GM18526 (cell line): ENCODE data around the gene NHEJ1.

Experiments used
- POLR2A ChIP-seq: IDR thresholded peaks from 3 replicates; pipeline ENCODE4 v1.6.1; 2011; ENCODE audit not compliant: insufficient read length; ENCODE audit errors: extremely low read depth

Gene NHEJ1

GRCh38 chr2:219122202-219122980, 38.2 kb downstream of the NHEJ1 start:
- no peak for TF ChIP-seq POLR2A

GRCh38 chr2:219120082-219120481, 40.5 kb downstream of the NHEJ1 start:
- no peak for TF ChIP-seq POLR2A

DNA sequence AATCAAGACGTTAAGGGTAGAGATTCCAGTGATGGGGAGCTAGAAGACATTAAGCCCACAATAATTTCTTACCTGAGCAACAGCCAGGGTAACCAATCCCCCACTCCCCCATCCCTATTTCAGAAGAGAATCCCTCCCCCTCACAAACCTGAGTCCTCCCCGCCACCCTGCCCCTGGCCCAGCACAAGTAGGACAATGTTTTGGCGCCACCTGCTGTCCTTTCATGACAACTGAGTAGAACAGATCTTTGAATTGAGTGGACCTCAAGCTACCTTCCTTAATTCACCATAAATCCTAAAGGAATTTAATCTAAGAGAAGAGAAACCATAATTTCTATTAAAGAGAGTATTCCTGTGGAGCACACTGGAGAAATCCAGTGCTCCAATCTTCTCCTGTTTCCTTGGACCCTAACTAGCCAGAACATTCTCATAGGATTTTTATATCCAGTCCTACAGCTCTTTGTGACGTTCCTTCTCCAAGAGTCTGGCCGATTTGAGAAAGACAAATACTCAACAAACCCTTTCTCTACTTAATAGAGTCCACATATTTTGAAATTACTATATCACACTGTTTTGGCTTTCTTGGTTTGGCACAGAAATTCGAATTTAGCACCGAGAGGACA, 41.1 kb downstream of the NHEJ1 start:
- no peak for TF ChIP-seq POLR2A

- TF ChIP-seq POLR2A: no peak
These were observed 42.1 kb downstream of the NHEJ1 start for GRCh38 chr2:219118504-219118903.

DNA sequence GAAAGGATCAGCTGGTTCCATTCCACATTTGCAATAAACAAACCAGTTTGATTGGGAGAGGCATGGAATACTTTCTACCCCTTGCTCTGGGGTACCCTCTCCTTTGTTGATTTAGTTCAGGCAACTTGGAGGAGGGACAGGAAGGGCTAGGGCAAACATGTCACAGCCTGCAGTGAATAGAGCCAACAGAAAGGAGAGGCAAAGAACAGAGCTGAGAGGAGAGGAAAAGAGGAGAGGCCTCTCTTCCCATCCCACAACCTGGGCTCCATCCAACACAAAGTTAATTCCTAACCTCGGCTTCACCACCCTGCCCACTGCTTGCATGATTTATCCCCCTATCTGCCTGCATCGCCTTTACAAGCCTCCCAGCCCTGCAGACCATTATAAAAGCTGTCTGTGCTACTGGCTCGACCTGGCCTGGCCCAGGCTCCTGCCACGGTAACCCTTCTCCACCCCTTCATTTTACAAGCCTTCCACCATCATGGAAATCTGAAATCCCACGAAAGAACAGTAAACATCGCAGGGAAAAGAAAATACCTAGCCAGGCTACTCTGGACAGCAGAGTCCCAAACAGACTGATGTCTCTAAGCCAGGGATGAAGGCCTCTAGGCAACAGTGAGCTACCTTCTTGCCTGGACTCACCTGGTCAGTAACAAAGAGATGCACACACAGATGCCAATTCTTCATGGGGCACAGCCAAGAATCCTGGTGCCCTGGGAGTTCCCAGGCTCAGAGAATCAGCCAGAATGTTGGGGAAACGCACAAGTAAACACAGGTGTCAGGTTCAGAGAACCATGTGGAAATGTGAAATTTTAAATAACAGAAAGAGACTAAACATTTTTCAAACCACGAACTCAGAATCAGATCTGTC, 43.6 kb downstream of the NHEJ1 start:
- no peak for TF ChIP-seq POLR2A

DNA sequence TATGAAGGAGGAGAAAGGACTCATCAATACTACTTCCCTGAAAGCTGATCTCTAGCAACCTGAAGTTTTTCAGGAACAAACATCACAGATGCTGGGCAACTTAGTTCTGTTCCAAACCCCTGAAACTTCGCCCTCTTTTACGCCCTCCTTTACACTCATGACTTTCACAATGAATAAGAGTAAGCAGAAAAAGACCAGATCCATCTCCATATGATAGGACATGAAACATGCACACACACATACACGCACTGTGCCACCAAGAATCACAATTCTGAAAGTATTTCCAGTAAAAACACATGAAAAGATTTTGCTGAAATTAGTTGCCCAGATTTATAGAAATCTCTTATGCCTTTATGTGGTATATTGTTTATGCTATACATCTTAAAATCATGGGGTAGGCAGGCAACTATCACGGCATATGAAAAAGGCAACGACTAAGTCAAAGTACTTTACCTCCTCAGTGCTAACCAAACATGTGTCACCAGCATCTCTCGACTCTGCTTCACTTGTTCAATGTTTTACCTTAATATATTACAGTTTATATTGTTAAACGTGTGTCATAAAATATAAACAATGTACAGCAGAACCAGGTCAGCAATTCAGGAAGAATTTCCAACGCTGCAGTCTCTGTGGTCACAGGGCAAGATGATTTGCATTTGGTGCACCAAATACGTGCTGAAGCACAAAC, 47.8 kb downstream of the NHEJ1 start:
- TF ChIP-seq POLR2A: no peak

DNA sequence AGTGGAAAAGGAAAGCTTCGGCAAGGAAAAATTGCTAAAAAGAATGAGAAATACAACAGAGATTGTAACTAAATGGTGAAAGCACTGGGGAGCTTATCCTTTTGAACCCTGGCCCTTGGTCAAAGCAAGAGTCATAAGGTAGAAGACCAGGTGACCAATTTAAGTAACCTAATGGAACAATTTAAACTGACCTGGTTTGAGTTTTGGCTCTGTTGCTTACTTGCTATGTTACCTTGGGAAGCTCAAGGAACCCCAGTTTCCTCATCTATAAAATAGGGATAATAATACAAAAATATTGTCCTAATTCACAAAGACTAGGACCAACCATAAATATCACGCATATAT, 48.6 kb downstream of the NHEJ1 start:
- TF ChIP-seq POLR2A: no peak

DNA sequence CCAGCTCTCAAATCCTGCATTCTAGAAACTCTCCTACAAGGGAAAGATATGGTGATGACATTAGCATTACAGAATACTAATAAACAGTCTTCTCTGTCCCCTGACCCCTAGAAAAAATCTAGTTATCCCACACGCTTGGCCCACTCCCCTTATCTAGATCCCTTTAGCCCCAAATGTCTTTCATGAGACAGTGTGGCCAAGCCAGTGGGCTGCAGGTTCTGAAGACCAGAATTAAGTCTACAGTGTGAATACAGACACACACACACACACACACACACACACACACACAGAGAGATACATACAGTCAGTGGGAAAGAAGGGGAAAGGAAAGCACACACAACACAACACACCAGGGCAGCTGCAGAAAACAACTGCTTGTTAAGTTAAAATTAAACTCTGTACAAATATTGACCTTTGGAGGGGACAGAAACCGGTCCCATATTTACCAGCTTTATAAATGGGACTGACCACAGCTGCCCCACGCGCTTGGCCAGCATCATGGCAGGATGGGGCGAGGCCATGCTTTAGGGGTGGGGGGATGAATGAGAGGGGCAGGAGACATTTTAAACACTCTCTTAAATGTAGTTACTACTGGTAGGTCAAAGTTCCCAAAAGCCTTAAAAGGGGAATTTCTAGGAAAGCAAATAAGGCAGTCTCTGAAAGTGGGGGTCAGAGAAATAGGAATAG, 49.1 kb downstream of the NHEJ1 start:
- no peak for TF ChIP-seq POLR2A

GRCh38 chr2:219109471-219109870, 51.1 kb downstream of the NHEJ1 start:
- TF ChIP-seq POLR2A: no peak

GRCh38 chr2:219107758-219108157, 52.9 kb downstream of the NHEJ1 start:
- no peak for TF ChIP-seq POLR2A

- no peak for TF ChIP-seq POLR2A
These were observed 54.4 kb downstream of the NHEJ1 start for GRCh38 chr2:219106251-219106650.

DNA sequence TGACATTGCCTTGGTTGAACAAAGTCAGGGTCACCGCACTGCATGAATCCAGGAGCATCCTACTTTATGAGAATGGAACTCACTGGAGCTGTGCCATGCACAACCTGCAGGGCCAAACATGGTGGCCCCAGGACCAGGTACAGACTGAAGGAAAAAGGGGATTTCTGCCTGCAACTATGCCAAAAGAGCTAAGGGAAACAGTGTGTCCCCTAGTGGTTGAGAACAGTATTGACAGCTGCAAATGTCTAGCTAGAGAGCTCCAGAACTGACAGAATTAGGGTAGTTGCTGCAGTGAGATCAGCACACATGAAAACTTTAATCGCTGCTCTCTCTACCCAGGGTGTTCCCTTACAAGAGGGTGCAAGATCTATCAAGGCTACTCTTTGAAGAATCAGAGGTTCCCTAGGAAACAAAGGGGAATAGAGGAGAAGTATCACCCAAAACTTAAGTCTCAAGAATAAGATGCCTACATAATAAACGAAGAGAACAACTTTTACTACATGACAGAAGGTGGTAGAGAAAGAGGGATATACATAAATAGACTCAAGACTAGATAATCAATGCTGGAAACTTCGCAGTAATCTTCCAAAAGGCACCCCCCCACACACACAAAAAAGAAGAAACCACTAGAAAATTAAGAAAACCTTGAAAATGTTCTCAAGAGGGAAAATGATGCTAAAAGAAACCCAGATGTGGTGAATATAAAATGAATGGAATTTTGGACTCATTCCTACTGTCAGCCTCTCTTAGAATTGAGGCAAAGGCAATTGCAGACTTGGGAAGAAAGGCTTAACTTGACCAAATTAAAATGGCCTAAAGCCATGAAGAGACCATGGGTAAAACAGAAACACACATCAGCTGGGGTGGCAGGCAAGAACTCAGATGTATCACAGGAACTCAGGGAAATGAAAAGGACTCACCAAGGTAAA, 56.2 kb downstream of the NHEJ1 start:
- TF ChIP-seq POLR2A: no peak

GRCh38 chr2:219099329-219099728, 61.3 kb downstream of the NHEJ1 start:
- TF ChIP-seq POLR2A: no peak
